OCI-LY7 (cell line): ENCODE results near the gene MCTP2. TPM values are rescaled to one million over a fixed set of nuclear protein-coding genes. Genes with fewer than 3 reads are reported as not detected.

Source experiments
- BruUV-seq: library from RNA; stranded (reverse); fragments of 400-500 nt; replicated peaks from 2 replicates; lab custom pipeline; 2021; lab: Mats Ljungman, UMichigan
- CTCF ChIA-PET: fragments of 300-600 bp; sonication (Branson Sonifier 250); formaldehyde crosslinking; loops from one replicate; lab custom pipeline; 2022; ENCODE audit warnings: antibody characterized with exemption; ENCODE audit not compliant: unreplicated experiment; lab: Charles Lee
- POLR2A ChIA-PET: fragments of 300-600 bp; sonication (Branson Sonifier 250); formaldehyde crosslinking; loops from one replicate; lab custom pipeline; 2022; ENCODE audit warnings: antibody characterized with exemption; lab: Charles Lee
- DNase-seq: peaks from one replicate; pipeline ENCODE4 v3.0.0-alpha.2; 2015; ENCODE audit warnings: low spot score
- H2AFZ ChIP-seq: fragments of 200-600 bp; sonication (generic), shearing (Covaris generic); 2 replicates; pipeline ENCODE4 v1.6.1; 2014; ENCODE audit warnings: mild to moderate bottlenecking, antibody characterized with exemption, low read length, moderate library complexity
- H3K27ac ChIP-seq: fragments of 200-600 bp; sonication (generic); 2 replicates; pipeline ENCODE4 v1.5.1; 2014; ENCODE audit warnings: mixed run types, low read depth, mild to moderate bottlenecking, moderate library complexity, low read length, inconsistent platforms; ENCODE audit not compliant: poor library complexity, severe bottlenecking
- H3K36me3 ChIP-seq: fragments of 200-600 bp; sonication (generic); 2 replicates; pipeline ENCODE4 v1.6.1; 2014; ENCODE audit warnings: mild to moderate bottlenecking, antibody characterized with exemption, low read length, moderate library complexity, mixed read lengths; ENCODE audit not compliant: insufficient read depth
- H3K4me1 ChIP-seq: fragments of 200-600 bp; sonication (generic); 2 replicates; pipeline ENCODE4 v1.5.1; 2014; ENCODE audit warnings: mild to moderate bottlenecking, low read length; ENCODE audit not compliant: insufficient read depth, poor library complexity, severe bottlenecking
- H3K4me2 ChIP-seq: fragments of 200-600 bp; sonication (generic); 2 replicates; pipeline ENCODE4 v1.6.1; 2014; ENCODE audit warnings: mild to moderate bottlenecking, low read length
- H3K4me3 ChIP-seq: fragments of 200-600 bp; sonication (generic); 2 replicates; pipeline ENCODE4 v1.5.1; 2014; ENCODE audit warnings: mild to moderate bottlenecking, low read depth, low read length; ENCODE audit not compliant: poor library complexity, severe bottlenecking
- H3K79me2 ChIP-seq: fragments of 200-600 bp; sonication (generic); 2 replicates; pipeline ENCODE4 v1.6.1; 2016; ENCODE audit warnings: low read depth, mild to moderate bottlenecking, low read length, moderate library complexity, mixed read lengths; ENCODE audit not compliant: insufficient read depth
- H3K9me2 ChIP-seq: fragments of 200-600 bp; sonication (generic); 2 replicates; pipeline ENCODE4 v1.6.1; 2016; ENCODE audit warnings: mild to moderate bottlenecking, low read length, mixed read lengths; ENCODE audit not compliant: insufficient read depth
- H3K9me3 ChIP-seq: fragments of 200-600 bp; sonication (generic); 2 replicates; pipeline ENCODE4 v1.6.1; 2014; ENCODE audit warnings: mild to moderate bottlenecking, mixed run types, low read length, mixed read lengths
- H4K20me1 ChIP-seq: fragments of 200-600 bp; sonication (generic); 2 replicates; pipeline ENCODE4 v1.6.1; 2014; ENCODE audit warnings: mild to moderate bottlenecking, antibody characterized with exemption, low read length, moderate library complexity, mixed read lengths; ENCODE audit not compliant: insufficient read depth
- CTCF ChIP-seq: fragments of 200-600 bp; sonication (generic); conservative IDR thresholded peaks from 2 replicates; pipeline ENCODE4 v1.5.1; 2014; ENCODE audit warnings: mild to moderate bottlenecking, antibody characterized with exemption, low read length, moderate library complexity, mixed read lengths
- EZH2phosphoT487 ChIP-seq: fragments of 200-600 bp; sonication (generic); IDR thresholded peaks from 2 replicates; pipeline ENCODE4 v1.6.1; 2018; ENCODE audit warnings: low read depth, borderline replicate concordance, mild to moderate bottlenecking, mixed run types, antibody characterized with exemption, low read length, moderate library complexity, mixed read lengths
- intact Hi-C: fragments of 100-400 bp; cut with micrococcal nuclease; formaldehyde crosslinking; loops from one replicate; pipeline ENCODE4 v1.10.0; 2022; ENCODE audit not compliant: unreplicated experiment
- total RNA-seq, 2 experiments: library from RNA; depleted of rRNA in 1 of 2; stranded (reverse); fragments of >200 nt in 1 of 2; shearing (Covaris generic) in 1 of 2; gene quantifications; 2 replicates each; pipeline ENCODE4 v1.2.3, GENCODE V29; 2014 to 2022

MCTP2 gene
- total RNA-seq, 2 experiments from 2014 or later = 73.2 to 90.6 TPM

GRCh38 chr15:94279736-94280135, 48.4 kb downstream of the MCTP2 start:
- Histone ChIP-seq H3K79me2 (peaks cover 71% of the 10 kb centered on the region), H3K9me2 (no peaks in the 10 kb centered on the region), H3K27ac (no peak overlapping the region), H3K4me2 (peak overlapping the region; percentile 47), H3K4me1 (peaks cover 64% of the 10 kb centered on the region), H4K20me1 (no peaks in the 10 kb centered on the region), H2AFZ (no peak overlapping the region), H3K4me3 (peak overlapping the region; percentile 27), H3K36me3 (peaks cover 42% of the 10 kb centered on the region), H3K9me3 (peaks cover 21% of the 10 kb centered on the region; the same call in 1 of the 2 replicates)
- intact Hi-C loops = loop anchor here (5.0 kb wide), 1 partner anchor 38 kb away; no protein-coding TSS in a partner anchor
- no TSS peak for BruUV-seq
- ChIA-PET CTCF (no interaction called here), POLR2A (interaction anchor here (0.8 kb wide), 1 partner anchor 17 kb away, joined by 3 read pairs; no protein-coding TSS in a partner anchor)
- TF ChIP-seq EZH2phosphoT487 (no peak), CTCF (no peak)
- DNase-seq = no peak

- H3K27ac ChIP-seq = no peak overlapping the region
- intact Hi-C loops = no loop called here
- H3K9me3 ChIP-seq = peaks cover 21% of the 10 kb centered on the region; the same call in 1 of the 2 replicates
- H3K4me2 ChIP-seq = peak overlapping the region; percentile 47
- H3K36me3 ChIP-seq = peaks cover 45% of the 10 kb centered on the region
- peaks cover 70% of the 10 kb centered on the region for H3K79me2 ChIP-seq
- TF ChIP-seq EZH2phosphoT487 (no peak), CTCF (no peak)
- ChIA-PET POLR2A (interaction anchor here (0.8 kb wide), 1 partner anchor 18 kb away, joined by 3 read pairs; no protein-coding TSS in a partner anchor), CTCF (no interaction called here)
- no peak for DNase-seq
- BruUV-seq = no TSS peak
- peaks cover 67% of the 10 kb centered on the region for H3K4me1 ChIP-seq
- no peaks in the 10 kb centered on the region for H4K20me1 ChIP-seq
- no peaks in the 10 kb centered on the region for H3K9me2 ChIP-seq
- H2AFZ ChIP-seq = no peak overlapping the region
- H3K4me3 ChIP-seq = no peak overlapping the region
Measured at GRCh38 chr15:94280301-94280700, 48.9 kb downstream of the MCTP2 start.
